ENCODE data around the gene FGF9.

GRCh38 chr13:21730186-21730880 lies 59.5 kb downstream of the FGF9 start:
- TF ChIP-seq POLR2AphosphoS5 (IDR thresholded peaks at IDR 0.05; ENCODE audit: low read depth, low read length), result no peak
- no peak for TF ChIP-seq POLR2A (IDR thresholded peaks at IDR 0.05; ENCODE audit: low read depth, low read length)
